Liver (tissue), 9 donors: Measurements from ENCODE around the gene CEP128. TPM values are rescaled to one million over a fixed set of nuclear protein-coding genes. Genes with fewer than 3 reads are reported as not detected.

Source experiments
- DNase-seq: peaks from one replicate; pipeline ENCODE4 v3.0.0-alpha.2; 2017; ENCODE audit warnings: low spot score
- H3K27ac ChIP-seq, 2 donors: one replicate each; pipeline ENCODE4 v1.7.0; 2013; ENCODE audit warnings: inconsistent platforms in 2 of 2, low read length in 2 of 2, control low read depth in 1 of 2, low read depth in 1 of 2, mild to moderate bottlenecking in 1 of 2
- H3K27me3 ChIP-seq, 4 donors: one replicate each; pipeline versions ENCODE4 v1.6.1 to v1.7.0; 2013; ENCODE audit warnings: low read length in 3 of 4, inconsistent platforms in 1 of 4, mild to moderate bottlenecking in 1 of 4, moderate library complexity in 1 of 4; ENCODE audit not compliant: control insufficient read depth in 4 of 4, insufficient read depth in 4 of 4
- H3K36me3 ChIP-seq, 4 donors: one replicate each; pipeline versions ENCODE4 v1.6.1 to v1.7.0; 2013; ENCODE audit warnings: low read length in 3 of 4, mild to moderate bottlenecking in 3 of 4, low read depth in 1 of 4, moderate library complexity in 1 of 4; ENCODE audit not compliant: control insufficient read depth in 4 of 4, insufficient read depth in 3 of 4
- H3K4me1 ChIP-seq, 4 donors: one replicate each; pipeline versions ENCODE4 v1.6.1 to v1.7.0; 2013; ENCODE audit warnings: low read length in 3 of 4, mild to moderate bottlenecking in 3 of 4, moderate library complexity in 1 of 4; ENCODE audit not compliant: control insufficient read depth in 4 of 4, insufficient read depth in 4 of 4
- H3K4me3 ChIP-seq, 3 donors: one replicate each; pipeline versions ENCODE4 v1.6.1 to v1.7.0; 2013; ENCODE audit warnings: low read length in 3 of 3, control low read depth in 1 of 3, low read depth in 1 of 3, mild to moderate bottlenecking in 1 of 3
- H3K9ac ChIP-seq, 2 donors: one replicate each; pipeline ENCODE4 v1.7.0; 2013; ENCODE audit warnings: low read length in 2 of 2, mild to moderate bottlenecking in 2 of 2, moderate library complexity in 2 of 2, control low read depth in 1 of 2, low read depth in 1 of 2
- H3K9me3 ChIP-seq, 4 donors: one replicate each; pipeline versions ENCODE4 v1.6.1 to v1.7.0; 2013; ENCODE audit warnings: low read length in 3 of 4; ENCODE audit not compliant: control insufficient read depth in 4 of 4
- ATF3 ChIP-seq: IDR thresholded peaks from 2 replicates; pipeline ENCODE4 v1.6.1; 2016; ENCODE audit warnings: antibody characterized with exemption
- CTCF ChIP-seq: fragments of 150-350 bp; IDR thresholded peaks from 2 replicates; pipeline ENCODE4 v1.5.1; 2017; ENCODE audit warnings: improper control_type of control experiment, low read depth, low read length; ENCODE audit not compliant: missing input control
- EGR1 ChIP-seq, 2 donors: IDR thresholded peaks; 2 replicates each; pipeline ENCODE4 v1.6.1; 2016 to 2018; ENCODE audit warnings: antibody characterized with exemption in 2 of 2, low read depth in 2 of 2
- GABPA ChIP-seq, 2 donors: IDR thresholded peaks in 1 of 2; conservative IDR thresholded peaks in 1 of 2; 2 replicates each; pipeline ENCODE4 v1.6.1; 2016; ENCODE audit warnings: antibody characterized with exemption in 2 of 2, mild to moderate bottlenecking in 1 of 2, moderate library complexity in 1 of 2
- HNF4A ChIP-seq, 2 donors: conservative IDR thresholded peaks; 2 replicates each; pipeline ENCODE4 v1.6.1; 2016; ENCODE audit warnings: antibody characterized with exemption in 2 of 2, mild to moderate bottlenecking in 2 of 2
- HNF4G ChIP-seq: IDR thresholded peaks from 2 replicates; pipeline ENCODE4 v1.6.1; 2016; ENCODE audit warnings: antibody characterized with exemption
- JUND ChIP-seq, 2 donors: IDR thresholded peaks; 2 replicates each; pipeline ENCODE4 v1.6.1; 2016; ENCODE audit warnings: antibody characterized with exemption in 2 of 2
- NR2F2 ChIP-seq: IDR thresholded peaks from 2 replicates; pipeline ENCODE4 v1.6.1; 2016; ENCODE audit warnings: antibody characterized with exemption
- RAD21 ChIP-seq, 2 donors: IDR thresholded peaks; 2 replicates each; pipeline ENCODE4 v1.6.1; 2016; ENCODE audit warnings: antibody characterized with exemption in 2 of 2, mild to moderate bottlenecking in 2 of 2
- REST ChIP-seq: IDR thresholded peaks from 2 replicates; pipeline ENCODE4 v1.6.1; 2016; ENCODE audit warnings: antibody characterized with exemption, mild to moderate bottlenecking
- RXRA ChIP-seq, 2 donors: IDR thresholded peaks; 2 replicates each; pipeline ENCODE4 v1.6.1; 2017 to 2018; ENCODE audit warnings: antibody characterized with exemption in 2 of 2, mild to moderate bottlenecking in 1 of 2
- YY1 ChIP-seq: IDR thresholded peaks from 2 replicates; pipeline ENCODE4 v1.6.1; 2016; ENCODE audit warnings: antibody characterized with exemption, mild to moderate bottlenecking
- ZBTB33 ChIP-seq: IDR thresholded peaks from 2 replicates; pipeline ENCODE4 v1.6.1; 2016; ENCODE audit warnings: antibody characterized with exemption
- WGBS: extraction: QIAGEN DNeasy Blood & Tissue Kit; methylation state at CpG from one replicate; pipeline ENCODE4 v1.1.7; 2013; 5-methylcytosine and 5-hydroxymethylcytosine counted together
- polyA plus RNA-seq, 2 donors: library from polyadenylated mRNA; stranded (reverse) in 1 of 2; unstranded in 1 of 2; fragments of 200-250 nt in 1 of 2; fragments of >200 nt in 1 of 2; fragmentation: Nextera tagmentation in 1 of 2; extraction: Ambion mirVana in 1 of 2; gene quantifications; one replicate each; pipeline versions ENCODE4 v1.2.1 to v1.2.3, GENCODE V29; 2013 to 2015
- total RNA-seq, 2 donors: library from RNA; depleted of rRNA; stranded (reverse); fragments of >200 nt; gene quantifications; one replicate each; pipeline ENCODE4 v1.2.3, GENCODE V29; 2014
- donor health status: healthy.
- donor health status: healthy.
- donor health status: healthy.
- donor health status: healthy.
- donor health status: healthy.

The CEP128 gene
- total and polyA plus RNA-seq, 4 donors = 0.27 to 3.8 (median 1.4) TPM

GRCh38 chr14:80764921-80765507 lies 176.5 kb downstream of the CEP128 start:
- DNase-seq = no peak
- no peaks in the 10 kb centered on the region for H3K9me3 ChIP-seq

GRCh38 chr14:80764496-80764895 lies 177.0 kb downstream of the CEP128 start:
- Histone ChIP-seq H3K4me3 (no peak overlapping the region), H3K9me3 (no peaks in the 10 kb centered on the region), H3K36me3 (no peaks in the 10 kb centered on the region), H3K27ac (no peak overlapping the region), H3K27me3 (no peaks in the 10 kb centered on the region), H3K4me1 (no peaks in the 10 kb centered on the region), H3K9ac (no peak overlapping the region)
- DNase-seq = no peak
- 100% methylated on average over 1 of the region's 1 CpG for WGBS
- TF ChIP-seq ATF3 = no peak
- no peak for TF ChIP-seq RXRA (IDR thresholded peaks at IDR 0.05)
- TF ChIP-seq REST = no peak
- TF ChIP-seq GABPA (IDR thresholded peaks at IDR 0.05 in 1 of 2, conservative IDR thresholded peaks at IDR 0.05 in 1 of 2) = no peak
- no peak for TF ChIP-seq HNF4G
- TF ChIP-seq CTCF = no peak
- TF ChIP-seq HNF4A (conservative IDR thresholded peaks at IDR 0.05) = no peak
- no peak for TF ChIP-seq NR2F2

More at GRCh38 chr14:80764921-80765507, 176.5 kb downstream of the CEP128 start:
- Histone ChIP-seq H3K27me3 (no peaks in the 10 kb centered on the region), H3K9ac (no peak overlapping the region), H3K36me3 (no peaks in the 10 kb centered on the region), H3K4me1 (no peaks in the 10 kb centered on the region), H3K27ac (no peak overlapping the region), H3K4me3 (no peak overlapping the region)
- WGBS = 85% methylated on average over 6 of the region's 6 CpGs
- no peak for TF ChIP-seq EGR1 (IDR thresholded peaks at IDR 0.05; ENCODE audit: low read depth in 2 of 2)
- no peak for TF ChIP-seq JUND (IDR thresholded peaks at IDR 0.05)
- no peak for TF ChIP-seq RAD21 (IDR thresholded peaks at IDR 0.05)
- no peak for TF ChIP-seq YY1
- TF ChIP-seq ZBTB33 = no peak
- no peak for TF ChIP-seq HNF4A (conservative IDR thresholded peaks at IDR 0.05)
- no peak for TF ChIP-seq ATF3
- TF ChIP-seq REST = no peak
- TF ChIP-seq HNF4G = no peak
